CD4-positive, alpha-beta T cell treated with Interleukin-17A for 4 hours (primary cell): ENCODE measurements around the gene TAOK1.

Experiments used
- DNase-seq: peaks from one replicate; pipeline ENCODE4 v3.0.0-alpha.2; 2020; ENCODE audit warnings: mixed read lengths

TAOK1 gene

DNA sequence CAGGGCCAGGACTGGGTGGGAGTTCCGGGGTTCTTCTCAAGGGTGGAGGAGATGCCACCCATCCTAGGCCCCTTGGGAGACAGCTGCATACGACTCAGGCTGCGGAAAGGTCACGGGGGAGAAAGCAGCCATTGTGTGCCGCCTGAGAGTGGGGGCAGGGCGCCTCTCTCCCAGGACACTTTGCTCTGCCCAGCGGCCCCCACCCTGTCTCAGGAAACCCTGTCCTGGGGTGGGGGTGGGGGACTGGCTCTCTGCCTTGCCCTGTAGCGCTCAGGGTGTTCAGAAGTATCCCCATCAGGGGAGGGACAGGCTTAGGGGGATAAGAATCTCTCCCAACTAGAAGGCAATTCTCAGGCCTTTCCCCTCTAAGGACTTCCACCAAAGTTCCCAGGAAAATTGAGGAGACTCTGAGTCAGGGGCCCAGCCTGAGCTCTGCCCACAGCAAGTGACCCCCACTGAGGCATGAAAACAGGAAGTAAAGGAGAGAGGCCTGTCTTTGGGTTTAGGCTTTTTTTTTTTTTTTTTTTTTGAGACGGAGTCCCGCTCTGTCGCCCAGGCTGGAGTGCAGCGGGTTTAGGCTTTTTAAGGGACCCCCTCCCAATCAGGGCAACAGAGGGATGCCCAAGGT lies 194.4 kb downstream of the TAOK1 start:
- no peak for DNase-seq

DNA sequence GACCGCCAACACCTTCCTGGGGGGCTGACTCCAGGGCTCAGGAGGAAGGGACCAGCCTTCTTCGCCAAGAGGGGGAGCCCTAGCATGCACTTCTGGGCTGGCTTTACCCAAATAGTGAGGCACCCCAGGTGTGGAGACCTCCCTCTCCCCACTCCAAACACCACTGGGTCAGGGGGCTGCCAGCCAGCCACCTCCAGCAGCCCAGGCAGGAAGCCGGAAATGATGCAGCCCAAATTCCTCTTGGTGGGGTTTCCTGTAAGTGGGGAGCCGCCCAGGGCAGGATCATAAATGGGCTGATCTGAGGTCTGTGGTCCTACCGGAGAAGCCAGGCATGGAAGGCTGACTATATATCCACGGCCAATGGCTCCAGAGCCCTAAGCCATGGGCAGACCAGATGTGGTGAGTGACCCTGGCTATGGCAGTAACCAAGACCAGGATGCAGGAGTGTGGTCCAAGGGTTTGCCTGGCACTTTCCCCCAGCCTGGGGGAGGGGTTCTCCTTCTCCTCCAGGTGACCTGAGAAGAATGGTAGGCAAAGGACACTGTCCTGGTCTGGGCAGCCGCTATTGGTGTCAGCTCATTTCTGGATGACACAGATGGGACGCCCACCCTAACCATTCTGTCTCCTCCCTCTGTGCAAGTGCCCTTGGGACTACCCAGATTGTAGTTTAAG lies 195.1 kb downstream of the TAOK1 start:
- DNase-seq, result peak; percentile 61

DNA sequence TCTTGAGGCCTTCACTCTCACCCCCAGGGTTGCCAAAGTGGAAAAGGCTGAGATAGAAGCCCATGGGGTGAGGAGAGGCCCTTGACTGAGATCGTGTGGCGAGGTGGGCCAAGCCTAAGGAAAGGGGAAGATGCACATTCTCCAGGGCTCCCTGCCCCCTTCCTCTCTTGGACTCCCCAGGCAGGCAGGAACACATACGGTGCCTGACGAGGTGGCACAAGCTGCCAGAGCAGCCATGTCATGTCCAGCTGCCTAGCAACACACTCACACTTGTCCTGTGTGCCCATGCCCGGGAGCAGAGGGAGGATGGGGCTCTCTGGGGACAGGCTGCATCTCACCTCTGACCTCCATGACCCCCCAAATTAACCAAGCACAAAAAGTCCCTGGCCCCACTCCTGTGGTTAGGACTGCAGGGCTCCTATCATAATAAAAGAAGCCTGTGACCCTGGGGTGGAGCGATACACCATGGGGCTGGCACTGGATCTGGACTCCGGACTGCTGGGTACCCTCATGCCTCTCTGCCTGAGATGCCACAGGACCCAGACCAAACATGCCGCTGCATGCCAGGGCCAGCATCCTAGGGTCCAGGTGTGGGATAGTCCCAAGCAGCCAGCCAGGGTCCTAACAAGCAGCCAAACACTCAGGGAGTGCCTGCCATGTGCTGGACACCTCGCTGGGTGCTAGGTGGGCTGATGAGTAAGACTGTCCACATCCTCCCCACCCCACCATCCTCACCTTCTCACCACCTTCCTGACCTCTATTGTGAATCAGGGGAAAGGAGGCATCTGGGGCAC lies 196.7 kb downstream of the TAOK1 start:
- DNase-seq, result no peak

DNA sequence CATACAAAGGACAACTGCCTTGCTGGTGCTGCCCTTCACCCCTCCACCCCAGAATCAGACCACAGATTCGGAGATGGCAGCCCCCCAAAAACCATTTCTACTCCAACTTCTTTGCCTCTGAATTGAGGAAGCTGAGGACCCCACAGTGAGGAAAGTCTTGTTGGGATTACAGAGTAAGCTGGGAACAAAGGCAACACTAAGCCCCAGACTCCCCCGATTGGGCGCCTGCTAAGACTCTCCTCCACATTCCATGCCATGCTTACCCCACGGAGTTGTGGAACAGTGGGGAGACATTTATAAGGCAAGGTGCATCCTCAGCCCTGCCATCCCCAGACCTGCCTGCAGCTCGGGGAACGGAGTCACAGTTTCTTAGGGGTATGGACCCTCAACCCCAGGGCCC lies 197.4 kb downstream of the TAOK1 start:
- DNase-seq, result no peak

DNA sequence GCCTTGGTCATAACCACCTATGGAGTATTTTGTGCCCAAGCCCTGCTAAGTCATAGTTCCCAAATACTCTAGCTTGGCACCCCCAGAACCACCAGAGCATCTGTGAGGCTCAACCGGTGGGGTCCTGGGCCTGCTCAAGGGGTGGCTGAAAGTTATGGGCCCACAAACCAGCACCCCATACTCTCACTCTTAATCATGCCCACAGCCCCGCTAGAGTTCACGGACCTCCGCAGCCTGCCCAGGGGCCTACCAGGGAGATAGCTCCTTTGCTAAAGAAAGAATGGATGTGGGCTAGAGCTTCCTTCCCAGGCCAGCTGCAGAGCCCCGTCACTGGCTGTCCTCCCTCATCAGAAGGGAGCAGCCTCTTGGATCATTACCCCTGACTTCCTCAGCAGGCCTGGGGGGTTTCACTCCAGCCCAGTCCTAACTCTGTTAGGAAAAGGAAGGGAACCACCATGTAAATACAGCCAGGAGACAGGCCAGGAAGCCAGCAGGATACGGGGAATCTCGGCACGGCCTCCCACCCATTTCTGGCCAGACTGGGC lies 197.9 kb downstream of the TAOK1 start:
- no peak for DNase-seq

DNA sequence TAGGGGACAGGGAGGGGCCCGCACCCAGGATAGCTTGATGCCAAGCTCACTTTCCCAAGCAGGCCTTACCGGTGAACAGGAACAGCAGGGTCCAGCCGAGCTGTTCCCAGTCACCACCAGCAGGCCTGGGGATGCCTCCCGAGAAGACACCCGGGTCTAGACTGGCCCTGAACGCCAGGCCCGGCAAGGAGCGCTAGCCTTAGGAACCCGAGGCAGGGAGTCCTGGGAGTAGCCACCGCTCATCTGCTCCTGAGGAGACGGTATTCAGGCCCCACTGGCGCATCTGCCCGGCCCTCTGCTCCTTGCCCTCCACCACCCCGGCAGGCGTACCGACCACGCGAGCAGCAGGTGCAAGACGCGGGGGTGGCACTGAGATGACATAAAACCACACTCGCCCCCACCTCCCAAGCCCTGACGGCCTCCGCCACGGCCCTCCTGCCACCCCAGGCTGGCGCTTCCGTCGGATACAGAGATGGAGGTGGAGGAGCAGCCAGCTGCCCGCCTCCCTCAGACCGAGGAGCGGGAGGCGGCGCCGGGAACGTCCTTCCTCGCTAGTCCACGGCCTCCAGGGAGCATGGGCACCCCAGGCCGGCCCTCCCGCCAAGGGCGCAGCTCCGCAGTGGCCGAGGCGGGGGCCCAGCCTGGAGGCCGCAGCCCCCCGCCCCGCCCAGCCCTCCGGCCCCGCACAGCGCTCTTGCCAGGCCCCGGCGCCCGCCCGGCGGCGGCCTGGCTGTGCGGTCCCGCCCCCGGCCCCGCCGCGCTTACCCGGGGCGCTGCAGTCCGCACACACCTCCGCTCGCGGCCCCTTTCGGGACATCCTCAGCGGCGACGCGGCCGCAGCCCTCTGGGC lies 198.6 kb downstream of the TAOK1 start:
- peak; percentile 57 for DNase-seq

DNA sequence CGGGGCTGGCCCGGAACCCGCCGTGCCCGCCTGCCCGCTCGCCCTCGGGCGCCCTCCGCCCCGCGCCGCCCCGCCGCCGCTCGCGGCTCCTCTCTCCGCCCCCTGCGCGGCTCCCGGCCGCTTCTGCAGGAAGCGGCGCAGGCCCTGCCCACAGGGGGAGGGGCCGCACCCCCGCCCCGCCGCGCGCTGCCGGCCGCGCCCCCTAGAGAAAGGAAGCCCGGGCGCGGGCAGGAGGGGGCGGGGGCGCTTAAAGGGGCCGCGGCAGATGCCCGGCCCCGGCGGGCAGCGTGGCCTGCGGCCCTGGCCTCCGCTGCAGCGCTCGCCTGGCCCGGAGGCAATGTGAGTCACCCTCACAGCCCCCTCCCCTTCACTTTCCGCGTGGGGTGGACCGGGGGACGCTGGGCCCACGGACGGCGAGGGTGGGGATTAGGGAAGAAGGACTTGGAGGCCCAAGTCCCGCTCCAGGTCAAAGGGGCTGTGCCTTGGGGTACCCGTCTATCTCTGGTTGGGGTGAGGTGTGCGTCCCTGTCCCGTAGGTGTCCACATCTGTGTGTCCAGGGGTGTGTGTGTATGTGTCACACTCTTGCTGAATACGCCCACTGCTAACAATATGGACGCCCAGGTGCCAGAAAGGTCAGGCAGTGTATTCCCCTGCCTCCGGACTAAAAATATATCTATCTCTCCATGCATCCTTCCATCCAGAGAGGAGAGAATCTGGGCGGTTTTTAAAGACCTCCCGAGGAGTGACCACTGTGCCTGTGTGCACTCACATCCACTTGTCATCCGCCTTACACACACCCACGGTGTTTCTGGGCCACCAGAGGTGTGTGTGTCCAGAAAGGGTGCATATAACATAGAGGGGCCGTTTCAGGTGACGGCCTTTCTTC lies 199.6 kb downstream of the TAOK1 start, which contains the start of gene GIT1:
GIT1 (minus strand) TSS at position 125 of the 887 bp plus-strand sequence. CDS start 270 bp downstream, outside the sequence.
- DNase-seq, result peak; percentile 90

DNA sequence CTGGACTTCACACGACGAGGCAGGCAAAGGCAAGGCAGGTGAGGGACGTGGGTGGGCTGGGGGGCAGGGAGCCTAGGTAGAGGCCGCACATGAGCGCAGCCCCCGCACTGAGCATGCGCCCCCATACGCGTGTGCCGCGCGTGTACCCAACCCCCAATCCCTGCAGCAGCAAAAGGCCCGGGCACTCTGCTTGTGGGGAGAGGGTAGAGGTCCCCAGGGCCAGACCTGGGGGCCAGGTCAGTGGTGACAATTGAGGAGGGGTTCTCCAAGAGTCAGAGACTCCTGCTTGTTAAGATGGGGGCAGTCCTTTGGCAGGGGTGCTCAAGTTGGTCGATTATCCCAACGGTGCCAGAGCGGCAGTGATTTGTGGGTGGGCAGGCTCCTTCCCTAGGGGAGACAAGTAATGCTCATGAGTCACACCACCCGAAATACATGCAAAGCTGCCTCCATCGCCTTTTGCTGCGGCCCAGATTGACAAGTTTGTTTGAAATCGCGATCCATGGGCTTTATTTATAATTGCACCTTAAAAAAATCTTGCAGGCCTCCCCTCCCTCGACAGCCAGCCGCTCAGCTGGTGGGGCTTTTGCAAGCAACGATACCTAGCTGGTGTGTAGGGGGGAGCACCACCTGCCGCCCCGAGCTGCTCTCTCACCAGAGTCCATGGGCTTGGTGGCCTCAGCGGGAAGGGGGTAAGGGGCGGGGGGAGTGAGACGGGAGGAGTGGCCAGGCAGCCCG lies 200.4 kb downstream of the TAOK1 start:
- DNase-seq, result peak; percentile 28

DNA sequence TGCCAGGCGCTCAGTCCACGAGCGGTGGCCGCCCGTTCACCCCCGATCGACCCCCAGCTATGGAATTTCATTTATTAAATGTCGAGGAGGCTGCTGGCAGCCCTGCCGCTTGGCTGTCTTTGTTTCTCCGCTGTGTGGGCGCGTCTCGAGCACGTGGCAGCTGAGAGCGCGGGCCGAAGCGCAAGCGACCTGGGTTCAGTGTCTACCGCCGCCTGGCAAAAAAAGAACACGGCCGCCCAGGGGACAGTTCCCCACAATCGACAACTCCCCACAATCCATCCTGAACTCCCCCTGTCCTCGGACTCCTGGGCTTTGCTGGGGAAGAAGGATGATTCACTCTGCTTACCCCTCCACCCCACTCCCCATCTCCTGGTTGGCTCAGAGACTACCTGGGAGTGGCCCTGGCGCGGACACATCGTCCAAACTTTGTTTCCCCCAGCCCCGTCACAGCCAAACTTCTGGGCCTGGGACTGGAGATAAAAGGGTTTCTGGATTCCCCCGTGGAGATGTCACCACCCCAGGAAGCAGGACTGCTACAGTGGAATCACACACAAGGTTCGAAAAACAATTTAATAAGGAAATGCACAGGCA lies 201.1 kb downstream of the TAOK1 start:
- DNase-seq, result peak; percentile 46

DNA sequence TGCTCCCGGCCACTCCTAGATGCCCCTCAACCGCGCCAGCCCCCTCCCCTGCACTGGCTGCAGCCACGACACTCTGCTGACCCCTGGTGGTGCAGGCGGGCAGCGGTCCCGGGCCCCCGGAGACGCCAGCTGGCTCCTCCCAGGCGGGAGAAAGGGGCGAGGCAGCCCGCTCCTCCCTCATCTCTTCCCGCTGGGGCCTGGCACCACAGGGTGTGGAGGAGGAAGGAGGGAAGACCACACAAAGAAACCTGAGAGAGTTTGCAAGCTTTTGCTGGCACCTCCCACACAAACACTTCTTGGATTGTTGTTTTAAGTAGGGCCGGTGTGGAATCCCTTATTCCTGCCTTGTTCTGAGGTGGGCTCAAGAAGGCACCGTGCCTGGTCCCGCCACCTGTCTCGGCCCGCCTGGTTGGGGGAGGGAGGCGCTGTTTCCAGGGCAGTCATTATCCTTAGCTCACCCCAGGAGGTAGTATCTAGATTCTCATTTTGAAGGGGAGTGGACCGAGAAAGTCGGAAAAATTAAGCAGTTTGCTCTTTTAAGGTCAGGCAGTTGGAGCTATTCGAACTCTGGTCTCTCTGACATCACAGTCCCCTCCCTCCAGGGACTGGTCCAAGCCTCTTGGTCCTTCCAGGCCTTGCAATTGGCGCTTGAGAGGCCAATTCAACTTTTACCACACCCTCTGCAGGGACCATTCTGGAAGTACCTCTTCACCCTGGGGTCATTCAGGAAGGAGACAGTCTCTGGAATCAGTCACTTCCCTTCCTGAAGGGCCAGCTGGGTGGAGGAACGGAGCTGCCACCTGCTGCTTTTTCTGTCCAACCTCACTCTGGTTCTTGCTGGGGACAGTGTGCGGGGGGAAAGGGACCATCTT lies 201.8 kb downstream of the TAOK1 start:
- peak; percentile 86 for DNase-seq

DNA sequence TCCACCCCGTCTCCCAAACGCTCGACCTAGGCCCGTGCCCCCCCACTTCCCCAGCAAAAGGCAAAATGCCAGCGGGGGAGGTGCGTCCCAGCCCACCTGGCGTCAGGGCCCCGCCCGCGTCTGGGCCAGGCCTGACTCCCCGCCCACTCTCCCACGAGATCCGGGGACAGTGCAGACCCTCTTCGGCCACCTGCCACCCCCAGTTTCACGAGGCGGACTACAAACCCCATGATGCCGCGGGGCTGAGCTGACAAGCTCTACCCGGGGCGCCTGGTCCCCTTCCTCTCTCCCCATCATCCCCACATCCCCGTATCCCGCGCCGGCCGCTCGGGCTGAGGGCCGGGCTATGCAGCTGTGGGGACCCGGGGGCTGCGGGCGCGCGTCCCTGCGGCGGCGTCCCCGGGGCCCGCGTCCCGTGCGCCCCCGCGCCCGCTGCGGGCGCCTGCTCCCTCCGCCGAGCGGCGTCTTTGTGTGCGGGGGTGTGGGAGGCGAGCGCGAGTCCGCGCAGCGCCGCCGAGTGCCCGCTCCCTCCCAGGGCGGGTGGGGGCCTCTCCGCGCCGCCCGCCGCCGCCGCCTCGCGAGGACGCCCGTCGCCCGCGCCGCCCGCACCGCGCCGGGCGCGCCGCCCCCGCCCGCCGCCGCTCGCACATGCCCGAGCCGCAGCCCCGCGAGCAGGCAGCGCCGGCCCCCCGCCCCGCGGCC lies 202.8 kb downstream of the TAOK1 start, which contains the start of gene ANKRD13B:
ANKRD13B (plus strand) TSS at position 283 of the 702 bp plus-strand sequence. CDS start 490 bp downstream, outside the sequence.
- peak; percentile 59 for DNase-seq

DNA sequence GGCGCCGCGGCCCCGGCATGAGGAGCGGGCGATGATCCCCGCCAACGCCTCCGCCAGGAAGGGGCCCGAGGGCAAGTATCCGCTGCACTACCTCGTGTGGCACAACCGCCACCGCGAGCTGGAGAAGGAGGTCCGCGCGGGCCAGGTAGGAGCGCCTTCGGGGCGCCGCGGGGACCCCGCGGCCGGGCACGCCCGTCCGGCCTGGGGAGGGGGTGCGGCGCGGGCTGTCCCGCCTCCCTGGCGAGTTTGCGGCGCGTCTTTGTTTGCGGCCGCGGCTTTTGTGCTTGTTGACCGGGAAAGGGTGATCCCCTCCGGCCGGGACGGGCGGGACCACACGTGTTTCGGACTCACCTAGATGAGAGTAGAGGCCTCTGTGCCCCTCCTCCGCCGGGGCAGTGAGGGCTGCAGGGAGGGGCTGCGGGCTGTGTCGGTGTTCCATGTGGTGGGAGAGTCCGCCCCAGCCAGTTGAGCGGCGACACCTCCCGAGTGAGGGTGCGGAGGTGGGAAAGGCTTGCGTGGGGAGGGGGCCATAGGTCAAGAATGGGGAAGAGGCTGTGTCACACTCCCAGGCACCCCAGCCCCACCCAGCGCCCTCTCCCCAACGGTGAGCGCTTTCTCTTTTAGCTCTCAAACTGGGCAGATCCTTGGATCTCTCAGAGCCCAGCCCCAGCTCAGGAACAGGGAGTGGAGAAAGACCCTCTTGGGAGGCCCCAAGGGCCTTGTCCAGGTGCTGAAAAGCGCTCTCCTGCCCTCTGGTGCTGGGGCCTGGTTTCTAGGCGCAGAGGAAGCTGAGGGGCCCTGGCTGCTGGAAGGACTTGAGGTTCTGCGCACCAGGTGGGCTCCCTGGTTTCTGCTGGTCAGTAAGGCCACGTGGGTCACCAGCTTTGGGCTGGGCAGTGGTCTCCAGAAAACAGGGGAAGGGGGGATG lies 203.7 kb downstream of the TAOK1 start:
- peak; percentile 45 for DNase-seq

DNA sequence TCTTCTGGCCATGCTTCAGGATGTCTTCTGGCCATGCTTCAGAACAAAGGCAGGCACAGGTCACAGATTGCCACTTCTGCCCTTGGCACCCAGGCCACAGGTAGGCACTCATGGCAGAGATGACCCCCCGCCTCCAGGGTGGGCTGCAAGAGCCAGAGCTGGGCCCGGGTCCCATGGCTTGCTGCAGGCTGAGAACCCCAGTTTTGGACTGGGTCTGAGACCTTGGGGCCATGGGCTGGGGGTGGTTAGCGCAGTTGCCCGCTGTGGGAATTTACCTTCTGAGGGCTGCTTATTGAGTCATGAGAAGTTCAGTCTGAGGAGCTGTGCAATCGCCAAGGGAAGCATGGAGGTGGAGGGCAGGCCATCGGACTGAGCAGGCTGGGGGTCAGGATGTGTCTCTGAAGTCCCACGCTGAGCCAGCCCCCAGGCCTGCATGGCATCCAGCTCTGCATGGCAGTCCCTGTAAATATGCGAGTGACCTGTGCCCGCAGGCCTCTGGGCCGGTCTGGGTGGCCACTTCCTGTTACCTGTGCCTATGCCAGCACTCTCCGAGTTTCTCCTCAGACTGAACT lies 204.4 kb downstream of the TAOK1 start:
- no peak for DNase-seq

DNA sequence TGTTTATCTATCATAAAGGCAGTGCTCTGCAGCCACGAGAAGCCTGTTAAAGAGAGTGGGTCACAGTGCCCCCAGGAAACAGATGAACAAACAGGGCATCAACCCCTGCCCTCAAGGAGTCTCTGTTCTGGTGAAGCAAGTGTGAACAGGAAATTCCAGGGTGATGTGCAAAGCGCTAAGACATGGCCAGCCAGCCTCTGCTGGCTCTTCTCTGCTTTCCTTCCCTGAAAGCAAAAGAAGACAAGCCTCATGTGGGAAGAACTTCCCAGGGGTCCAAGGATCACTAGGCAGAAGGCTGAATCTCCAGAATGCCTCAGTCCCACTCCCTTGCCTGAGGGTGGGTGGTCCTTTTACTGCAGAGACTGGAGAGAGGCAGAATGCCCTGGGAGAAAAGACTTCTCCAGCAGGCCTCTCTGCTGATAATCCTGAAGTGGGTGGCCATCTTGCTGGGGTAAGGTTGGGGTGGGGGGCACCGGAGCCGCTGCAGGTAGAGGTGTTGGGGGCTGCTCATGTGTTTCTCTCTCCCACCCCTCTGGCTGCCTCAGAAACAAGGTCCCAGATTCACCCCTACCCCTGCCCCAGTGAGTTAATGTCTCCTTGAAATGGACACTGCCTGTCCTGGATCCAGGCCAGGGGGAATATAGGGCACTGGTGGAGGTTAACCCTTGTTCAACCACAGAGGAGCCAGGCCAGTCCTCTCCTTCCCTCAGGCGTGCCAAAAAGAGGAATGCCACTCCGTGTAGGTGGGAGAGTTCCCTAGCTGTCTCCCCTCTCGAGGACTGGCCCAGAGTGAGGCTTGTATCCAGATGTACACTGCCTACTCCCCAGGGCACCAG lies 205.2 kb downstream of the TAOK1 start:
- no peak for DNase-seq

DNA sequence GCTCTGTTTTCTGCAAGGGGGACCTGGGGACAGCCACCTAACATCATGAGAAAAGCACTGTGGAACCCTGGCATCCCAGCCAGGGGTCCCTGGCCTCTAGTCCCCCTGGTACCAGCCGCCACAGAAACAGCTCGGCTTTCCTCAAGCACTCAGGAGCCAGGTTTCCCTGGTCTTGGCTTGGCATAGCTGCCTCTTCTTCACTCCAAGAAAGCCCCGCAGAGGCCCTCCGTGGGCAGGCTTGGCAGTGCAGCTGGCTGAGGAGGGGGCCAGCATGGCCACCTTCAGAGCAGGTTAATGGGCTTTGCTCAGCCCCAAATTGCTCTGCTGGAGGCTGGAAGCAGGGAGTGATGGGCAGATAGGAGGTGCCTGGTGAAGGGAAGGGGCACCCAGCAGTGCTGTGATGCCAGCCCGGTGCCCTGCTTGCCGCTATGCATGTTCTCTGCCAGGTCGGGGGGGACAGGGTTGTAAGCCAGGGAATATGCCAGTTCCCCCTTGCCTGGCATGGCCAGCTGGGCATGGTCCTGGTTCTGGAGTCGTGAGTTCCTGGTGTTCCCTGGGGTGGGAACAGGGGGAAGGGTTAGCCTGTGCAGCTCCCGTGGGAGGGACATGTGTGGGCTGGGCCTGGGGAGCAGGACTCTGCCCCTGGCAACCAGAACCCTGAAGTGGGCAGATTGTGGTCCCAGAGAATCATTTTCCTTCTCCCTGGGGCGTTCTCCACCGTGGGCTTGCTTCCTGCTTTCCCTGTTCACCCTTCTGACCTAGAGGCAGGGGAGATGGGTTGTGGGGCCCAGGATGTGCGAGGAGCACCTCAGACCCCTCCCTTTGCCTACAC lies 206.0 kb downstream of the TAOK1 start:
- DNase-seq, result no peak
